Inflammatory macrophage (primary cell): ENCODE measurements around the gene PSME2.
A peak's percentile ranks its signal among the peaks of the same experiment; 100 is the strongest.

ENCODE experiments used
- DNase-seq, 2 donors: peaks; one replicate each; pipeline ENCODE4 v3.0.0-alpha.2; 2020 to 2022

PSME2 gene

DNA sequence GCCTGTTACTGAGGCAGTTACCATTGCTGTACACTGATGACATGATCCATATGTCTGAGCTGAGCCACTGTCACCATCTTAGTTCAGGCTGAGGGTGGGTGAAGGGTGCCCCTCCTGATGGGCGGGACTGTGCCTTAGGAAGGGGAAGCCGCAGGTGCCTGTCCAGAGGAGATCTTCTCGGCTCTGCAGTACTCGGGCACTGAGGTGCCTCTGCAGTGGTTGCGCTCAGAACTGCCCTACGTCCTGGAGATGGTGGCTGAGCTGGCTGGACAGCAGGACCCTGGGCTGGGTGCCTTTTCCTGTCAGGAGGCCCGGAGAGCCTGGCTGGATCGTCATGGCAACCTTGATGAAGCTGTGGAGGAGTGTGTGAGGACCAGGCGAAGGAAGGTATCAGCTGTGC is 4.6 kb upstream of the PSME2 start:
- DNase-seq = no peak

DNA sequence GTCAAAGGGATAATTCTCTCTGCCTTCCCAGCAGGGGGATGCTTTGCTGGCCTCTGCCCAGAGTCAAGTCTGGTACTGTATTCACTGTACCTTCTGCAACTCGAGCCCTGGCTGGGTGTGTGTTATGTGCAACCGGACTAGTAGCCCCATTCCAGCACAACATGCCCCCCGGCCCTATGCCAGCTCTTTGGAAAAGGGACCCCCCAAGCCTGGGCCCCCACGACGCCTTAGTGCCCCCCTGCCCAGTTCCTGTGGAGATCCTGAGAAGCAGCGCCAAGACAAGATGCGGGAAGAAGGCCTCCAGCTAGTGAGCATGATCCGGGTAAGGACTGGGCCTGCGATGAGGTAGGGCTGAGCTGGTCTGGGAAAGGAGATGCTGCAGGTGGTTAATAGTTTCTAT is 4.2 kb upstream of the PSME2 start:
- no peak for DNase-seq

DNA sequence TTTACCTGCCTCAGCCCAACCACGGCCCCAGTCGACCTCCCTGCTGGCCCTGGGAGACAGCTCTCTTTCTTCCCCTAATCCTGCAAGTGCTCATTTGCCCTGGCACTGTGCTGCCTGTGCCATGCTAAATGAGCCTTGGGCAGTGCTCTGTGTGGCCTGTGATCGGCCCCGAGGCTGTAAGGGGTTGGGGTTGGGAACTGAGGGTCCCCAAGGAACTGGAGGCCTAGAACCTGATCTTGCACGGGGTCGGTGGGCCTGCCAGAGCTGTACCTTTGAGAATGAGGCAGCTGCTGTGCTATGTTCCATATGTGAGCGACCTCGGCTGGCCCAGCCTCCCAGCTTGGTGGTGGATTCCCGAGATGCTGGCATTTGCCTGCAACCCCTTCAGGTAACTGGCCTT is 3.7 kb upstream of the PSME2 start:
- DNase-seq = no peak

DNA sequence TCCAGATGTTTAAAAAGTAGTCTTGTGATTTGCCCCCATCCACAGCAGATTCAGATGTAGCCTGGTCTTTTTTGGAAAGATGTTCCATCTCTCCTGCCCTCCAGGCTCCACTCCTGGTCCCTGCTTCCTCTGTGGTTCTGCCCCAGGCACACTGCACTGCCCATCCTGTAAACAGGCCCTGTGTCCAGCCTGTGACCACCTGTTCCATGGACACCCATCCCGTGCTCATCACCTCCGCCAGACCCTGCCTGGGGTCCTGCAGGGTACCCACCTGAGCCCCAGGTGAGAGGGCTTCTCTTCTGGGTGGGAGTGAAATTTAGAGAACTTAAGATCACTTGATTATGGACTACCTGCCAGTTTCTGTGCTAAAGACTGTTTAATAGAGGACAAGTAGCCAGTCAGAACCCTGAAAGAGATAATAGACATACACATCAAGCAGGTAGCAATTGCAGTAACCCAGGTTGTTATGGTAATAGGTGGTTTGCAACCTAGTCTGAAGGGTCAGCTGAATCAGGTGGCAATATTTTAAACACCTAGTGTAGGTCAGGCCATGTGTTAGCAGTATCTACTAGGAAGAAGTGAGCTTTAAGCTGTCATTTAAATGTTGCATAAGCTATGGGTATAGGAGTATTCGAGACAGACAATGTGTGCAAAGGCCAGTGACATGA is 3.0 kb upstream of the PSME2 start:
- DNase-seq = no peak

DNA sequence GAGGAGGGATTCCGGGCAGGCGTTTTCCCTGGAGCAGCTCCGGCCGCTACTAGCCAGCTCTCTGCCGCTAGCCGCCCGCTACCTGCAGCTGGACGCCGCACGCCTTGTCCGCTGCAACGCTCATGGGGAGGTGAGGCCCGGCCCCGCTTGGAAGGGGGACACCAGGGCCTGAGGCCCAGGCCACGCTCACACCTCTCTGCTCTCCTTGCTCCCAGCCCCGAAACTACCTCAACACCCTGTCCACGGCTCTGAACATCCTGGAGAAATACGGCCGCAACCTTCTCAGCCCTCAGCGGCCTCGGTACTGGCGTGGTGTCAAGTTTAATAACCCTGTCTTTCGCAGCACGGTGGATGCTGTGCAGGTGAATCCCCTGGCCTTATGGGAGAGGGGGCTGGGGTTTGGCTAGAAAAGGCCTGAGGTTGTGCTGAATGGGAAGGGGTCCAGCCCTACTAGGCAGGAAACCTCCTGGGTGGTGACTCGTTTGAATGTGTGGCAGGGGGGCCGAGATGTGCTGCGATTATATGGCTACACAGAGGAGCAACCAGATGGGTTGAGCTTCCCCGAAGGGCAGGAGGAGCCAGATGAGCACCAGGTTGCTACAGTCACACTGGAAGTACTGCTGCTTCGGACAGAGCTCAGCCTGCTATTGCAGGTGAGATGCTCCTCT is 1.5 kb upstream of the PSME2 start:
- no peak for DNase-seq

DNA sequence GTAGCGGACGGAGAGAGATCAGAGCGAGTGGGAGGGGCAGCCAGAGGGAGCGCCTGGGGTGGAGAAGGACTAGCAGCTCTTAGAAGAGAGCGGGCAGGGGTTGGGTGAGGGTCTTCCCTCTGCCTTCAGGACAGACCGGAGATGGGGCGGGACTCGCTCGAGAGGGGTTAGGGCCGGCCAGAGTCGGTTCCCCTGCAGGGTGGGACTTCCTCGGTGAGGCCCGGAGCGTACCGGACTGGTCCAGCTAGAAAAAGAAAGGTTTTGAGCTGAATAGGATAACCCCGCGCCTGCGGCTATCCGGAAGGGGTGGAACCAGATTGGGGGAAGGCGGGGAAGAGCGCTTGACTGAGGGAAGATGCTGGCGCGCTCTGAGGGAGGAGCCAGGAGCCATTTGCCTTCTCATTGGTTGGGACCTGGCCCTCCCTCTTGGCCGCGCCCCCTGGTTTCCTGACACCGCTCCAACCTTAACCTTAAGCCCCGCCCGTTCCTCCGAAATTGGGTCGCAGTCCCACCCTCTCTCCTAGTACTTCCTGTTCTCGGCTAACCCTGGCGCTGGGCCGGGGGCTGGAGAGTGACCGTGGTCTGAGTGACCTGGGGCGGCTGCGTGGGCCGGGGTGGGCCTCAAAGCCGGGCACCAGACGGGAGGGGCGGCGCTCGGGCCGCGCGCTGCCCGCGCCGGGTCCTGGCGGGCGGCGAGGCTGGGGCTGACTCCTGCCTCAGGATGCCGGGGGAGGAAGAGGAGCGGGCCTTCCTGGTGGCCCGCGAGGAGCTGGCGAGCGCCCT is 759 bp upstream of the PSME2 start, which contains the start of gene RNF31:
TSS of gene RNF31 (plus strand) at position 521 of the 783 bp plus-strand sequence. CDS start at position 722, 201 bp downstream.
- peak; percentile 99 for DNase-seq

DNA sequence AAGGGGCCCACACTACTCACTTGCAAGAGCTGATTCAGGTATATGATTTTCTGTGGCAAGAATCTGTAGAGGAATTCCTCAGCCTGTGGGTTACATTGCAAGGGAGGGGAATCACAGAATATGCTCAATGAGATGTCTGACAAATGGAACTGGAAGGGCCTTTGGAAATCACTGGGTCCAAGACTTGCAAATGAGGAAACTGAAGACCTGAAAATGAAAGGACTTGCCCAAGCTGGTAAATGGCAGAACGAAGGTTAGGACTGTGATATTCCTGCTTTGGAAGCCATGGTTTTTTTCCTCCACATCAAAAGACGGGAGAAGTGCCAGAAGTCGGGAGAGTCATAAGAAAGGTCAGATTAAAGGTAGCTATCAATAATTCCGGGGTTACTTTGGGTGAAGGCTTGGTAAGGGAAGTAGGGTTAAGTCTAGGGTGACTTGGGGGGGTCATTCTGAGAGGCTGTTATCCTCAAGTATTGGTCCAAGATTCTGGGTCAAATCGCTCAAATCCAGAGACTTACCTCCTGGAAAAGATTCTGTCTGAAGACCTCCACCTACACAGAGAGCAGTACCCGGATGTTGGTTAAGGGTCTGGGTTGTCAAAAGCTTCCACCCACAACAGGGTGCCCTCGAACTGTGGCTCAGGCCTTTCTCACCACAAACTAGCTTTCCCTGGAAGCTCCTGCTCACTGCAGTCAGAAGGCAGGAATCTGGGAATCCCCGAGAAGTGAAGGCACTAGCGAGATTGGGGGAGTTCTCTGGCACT is 539 bp downstream of the PSME2 start:
- peak; percentile 24 to 39 for DNase-seq

DNA sequence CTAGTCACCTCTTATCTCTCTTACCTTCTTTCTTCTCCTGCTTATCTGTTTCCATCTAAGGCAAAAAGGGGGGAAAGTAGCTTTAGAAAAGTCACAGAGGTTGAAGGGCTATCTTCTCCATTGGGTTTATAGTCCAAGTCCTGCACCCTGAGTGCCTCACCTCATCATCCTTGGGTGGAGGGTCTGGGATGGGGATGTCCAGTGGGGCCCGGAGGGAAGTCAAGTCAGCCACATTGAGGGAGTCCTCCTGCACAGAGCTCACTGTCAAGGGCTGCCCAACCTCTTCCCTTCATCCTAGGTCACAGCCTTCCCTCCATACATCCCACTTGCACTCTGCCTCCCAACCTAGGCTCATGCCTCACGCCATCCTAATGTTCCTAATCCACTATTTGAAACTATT is 1.2 kb downstream of the PSME2 start:
- DNase-seq = no peak

DNA sequence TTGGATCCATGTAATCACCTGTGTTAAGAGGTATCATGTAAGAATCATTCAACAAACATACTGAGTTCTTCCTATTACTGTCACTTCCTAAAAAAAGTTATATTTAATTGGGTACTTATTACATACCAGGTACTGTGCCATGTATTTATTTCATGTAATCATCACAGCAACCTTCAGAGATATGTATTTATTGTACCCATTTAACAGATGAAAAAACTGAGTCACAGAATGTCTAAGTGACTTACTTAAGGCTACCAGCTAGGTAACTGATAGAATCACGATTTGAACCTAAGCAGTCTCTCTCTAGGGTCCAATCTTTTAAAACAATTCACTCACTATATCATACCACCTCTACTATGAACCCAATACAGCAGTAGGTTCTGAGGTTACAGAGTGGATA is 2.0 kb downstream of the PSME2 start:
- no peak for DNase-seq

DNA sequence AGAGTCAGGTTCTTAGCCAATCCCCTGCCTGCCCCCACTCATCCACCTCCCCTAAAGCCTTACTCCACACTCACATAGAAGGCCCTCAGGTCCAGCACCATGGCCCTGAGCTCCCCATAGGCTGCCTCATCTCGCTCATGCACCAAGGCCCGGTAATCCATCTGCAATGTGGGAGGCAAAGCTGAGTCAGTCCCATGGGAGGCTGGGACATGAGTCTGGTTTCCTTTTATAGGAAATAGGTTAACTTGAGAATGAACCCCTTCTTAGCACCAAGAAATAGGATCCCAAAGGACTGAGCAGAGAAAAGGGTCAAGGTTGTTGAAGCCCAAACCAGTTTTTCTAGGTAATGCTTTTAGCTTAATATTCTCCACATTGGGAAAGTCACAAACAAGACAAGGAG is 2.9 kb downstream of the PSME2 start:
- peak in 1 of 2 donors; percentile 24 for DNase-seq

DNA sequence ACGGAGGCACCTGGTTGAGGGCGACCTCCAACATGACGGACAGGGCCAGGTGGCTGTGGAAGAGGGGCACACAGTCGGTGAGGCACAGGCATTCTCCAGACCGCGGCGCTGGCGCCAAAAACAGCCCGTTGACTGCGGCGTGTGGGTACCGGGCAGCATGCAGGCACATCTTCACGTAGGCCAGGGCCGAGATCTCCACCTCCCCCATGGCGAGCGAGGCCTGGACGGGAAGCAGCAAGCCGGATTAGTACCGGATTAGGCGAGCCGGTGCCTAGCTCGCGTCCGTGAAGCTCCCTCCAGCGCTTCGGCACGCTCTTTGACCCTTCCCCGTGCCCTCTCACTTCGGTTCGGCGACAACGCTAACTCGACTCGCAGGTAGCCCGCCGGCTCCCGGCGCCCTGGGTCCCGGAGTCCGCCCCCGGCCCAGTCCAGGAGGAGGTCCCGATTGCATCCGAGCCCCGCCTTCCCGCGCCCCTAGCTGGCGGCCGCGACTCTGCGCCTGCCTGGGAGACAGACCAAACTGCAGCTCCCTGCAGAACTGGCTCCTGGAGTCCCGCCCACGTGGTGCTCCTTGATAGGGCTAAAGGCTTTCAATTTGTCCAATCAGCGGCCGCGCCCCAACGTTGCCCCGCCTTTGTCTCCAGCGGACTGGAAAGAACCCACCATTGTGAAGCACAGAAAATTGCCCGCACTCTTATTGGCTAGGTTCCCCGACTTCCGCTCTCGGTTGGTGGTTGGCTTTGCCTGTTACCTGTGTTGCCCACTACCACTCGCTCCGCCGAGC is 5.1 kb downstream of the PSME2 start, which contains the start of gene EMC9:
TSS of gene EMC9 (minus strand) at position 495 of the 784 bp plus-strand sequence. CDS start at position 208, 287 bp downstream.
- peak; percentile 100 for DNase-seq

DNA sequence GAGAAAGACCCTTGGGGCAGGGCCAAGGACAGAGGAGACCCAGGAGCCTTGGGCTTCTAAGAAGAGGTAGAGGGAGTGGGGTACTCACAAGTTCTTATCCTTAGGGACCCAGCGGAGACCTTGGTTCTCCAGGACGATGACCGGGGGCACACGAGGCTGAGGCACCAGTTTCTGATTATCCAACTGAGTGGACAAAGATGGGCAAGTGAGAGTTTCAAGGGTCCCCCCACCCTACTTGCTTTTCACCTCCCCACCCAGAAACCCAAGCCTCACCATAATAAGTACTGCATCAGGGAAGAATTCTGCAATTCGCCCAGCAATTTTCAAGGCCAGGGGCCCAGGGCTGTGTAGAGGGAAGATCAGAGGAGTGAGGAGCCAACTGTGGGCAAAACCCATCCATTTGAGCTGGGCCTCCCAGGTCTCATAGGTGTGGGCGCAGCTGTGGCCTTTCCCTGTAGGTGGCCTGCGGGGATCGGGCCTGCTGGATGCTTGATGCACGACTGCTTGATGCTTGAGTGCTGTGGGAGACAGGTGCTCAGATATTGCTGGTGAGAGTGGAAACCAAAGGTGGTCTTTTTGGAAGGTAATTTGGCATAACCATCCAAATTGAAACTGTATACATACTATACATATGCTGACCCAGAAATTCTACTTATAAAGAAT is 7.0 kb downstream of the PSME2 start:
- no peak for DNase-seq

DNA sequence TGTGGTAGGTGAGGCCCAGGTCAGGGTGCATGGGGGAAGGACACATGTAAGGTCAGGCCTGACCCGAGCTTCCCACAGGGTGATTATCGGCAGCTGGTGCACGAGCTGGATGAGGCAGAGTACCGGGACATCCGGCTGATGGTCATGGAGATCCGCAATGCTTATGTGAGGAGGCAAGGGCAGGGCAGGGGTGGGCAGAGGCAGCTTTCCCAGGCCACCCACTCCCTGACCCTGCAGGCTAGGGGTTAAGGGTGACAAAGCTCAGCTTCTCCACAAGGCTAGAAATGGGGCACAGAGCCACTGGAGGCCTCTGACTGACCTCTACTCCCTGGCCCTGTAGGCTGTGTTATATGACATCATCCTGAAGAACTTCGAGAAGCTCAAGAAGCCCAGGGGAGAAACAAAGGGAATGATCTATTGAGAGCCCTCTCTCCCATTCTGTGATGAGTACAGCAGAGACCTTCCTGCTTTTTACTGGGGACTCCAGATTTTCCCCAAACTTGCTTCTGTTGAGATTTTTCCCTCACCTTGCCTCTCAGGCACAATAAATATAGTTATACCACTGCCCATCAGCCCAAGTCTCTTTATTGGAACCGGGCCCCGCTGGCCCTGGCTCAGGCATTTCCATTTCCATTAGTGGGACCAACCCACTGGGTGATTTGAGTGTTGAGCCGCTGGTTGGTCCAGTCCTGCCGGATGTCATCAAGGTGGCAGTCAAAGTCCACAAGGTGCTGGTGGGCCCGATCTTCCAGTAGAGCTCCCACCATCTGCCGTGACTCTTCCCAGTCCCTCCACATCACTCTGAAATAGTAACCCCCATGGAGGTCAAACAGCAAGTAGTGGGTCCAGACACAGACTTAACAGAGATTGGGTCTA is 7.8 kb downstream of the PSME2 start:
- peak in 1 of 2 donors; percentile 25 for DNase-seq

DNA sequence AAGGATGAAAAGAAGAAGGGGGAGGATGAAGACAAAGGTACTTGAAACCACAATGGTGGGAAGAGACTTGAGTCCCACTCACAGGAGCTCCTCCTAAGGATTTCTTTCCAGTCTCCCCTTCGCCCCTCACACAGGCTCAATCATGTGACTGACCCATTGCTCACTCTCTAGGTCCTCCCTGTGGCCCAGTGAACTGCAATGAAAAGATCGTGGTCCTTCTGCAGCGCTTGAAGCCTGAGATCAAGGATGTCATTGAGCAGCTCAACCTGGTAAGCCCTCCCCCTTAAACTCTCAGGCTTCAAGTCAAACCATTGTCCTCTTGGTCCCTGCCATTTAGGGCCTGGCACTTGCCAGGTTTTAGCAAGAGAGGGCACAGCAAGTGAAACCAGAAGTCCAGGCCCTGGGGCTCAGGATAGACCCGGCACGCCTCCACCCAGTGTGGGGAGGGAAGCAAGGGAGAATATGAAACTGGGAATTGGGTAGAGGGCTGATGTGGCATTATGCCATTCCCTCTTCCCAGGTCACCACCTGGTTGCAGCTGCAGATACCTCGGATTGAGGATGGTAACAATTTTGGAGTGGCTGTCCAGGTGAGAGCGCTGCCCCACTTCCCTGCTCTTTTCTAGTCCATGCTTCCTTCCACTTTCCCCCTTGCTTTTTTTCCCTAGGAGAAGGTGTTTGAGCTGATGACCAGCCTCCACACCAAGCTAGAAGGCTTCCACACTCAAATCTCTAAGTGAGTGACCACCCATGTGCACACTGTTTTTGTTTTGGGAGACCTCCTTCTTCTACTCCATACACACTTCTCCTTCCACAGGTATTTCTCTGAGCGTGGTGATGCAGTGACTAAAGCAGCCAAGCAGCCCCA is 8.6 kb downstream of the PSME2 start:
- DNase-seq = no peak

DNA sequence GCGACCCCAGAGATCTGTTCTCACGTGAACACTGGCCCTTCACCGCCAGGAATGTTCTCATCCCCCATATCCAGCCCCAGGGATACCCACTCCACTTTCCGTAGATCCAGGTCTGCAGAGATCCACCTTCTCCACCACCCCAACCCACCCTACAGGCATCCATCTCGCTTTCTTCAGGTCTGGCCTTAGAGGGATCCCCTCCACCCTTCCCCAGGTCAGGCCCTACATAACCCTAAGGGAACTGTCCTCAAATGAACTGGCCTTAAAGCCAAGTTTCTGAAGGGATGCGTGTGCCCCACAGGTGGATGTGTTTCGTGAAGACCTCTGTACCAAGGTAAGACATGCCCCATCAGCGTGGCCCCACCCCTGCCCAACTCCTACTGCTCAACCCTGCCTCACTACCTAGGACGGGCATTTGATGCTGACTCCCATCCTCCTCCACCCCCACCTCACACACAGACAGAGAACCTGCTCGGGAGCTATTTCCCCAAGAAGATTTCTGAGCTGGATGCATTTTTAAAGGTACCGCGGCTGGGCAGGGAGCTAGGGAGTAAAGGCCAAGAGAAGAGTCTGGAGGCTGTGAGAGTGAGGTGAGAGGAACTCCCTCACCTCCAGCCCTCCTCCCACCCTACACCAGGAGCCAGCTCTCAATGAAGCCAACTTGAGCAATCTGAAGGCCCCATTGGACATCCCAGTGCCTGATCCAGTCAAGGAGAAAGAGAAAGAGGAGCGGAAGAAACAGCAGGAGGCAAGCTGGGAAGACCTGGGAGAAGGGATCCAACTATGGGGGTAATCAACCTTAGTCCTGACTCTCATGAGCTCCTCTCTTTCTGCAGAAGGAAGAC is 9.5 kb downstream of the PSME2 start:
- no peak for DNase-seq

DNA sequence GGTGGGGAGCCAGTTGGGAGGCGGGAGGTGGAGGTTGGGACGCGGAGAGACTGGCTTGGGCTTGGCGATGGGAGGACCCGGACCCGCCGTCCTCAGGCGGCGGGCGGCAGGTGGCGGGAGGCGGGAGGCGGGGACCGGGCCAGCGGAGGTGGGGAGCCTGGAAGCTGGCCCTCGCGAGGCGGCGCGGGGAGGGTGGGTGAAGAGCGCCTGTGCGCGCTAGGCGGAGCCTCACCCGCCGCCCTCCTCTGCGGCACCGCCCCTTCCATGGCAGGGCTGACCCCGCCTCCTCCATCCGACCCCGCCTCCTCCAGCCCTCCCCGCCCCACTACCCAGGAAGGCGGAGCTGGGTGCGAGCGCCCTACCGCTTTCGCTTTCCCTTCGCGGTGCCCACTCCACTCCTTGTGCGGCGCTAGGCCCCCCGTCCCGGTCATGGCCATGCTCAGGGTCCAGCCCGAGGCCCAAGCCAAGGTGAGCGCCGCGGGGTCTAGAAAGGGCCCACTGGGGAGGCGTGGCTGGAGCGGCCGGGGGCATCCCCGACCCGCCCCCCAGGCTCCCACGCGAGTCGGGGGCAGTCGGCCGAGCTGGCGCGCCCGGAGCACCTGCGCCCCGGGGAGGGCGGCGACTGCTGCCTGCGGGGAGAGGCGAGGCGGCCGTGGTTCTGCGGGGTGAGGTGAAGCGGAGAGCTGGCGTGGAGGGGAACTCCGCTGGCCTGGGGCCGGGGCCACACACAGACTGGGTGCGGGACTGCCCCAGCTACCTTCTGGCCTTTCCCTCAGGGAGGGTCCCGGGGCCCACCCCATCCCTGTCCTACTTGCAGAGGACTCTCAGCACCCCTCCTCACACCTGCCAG is 10.4 kb downstream of the PSME2 start, which contains the start of gene PSME1:
TSS of gene PSME1 (plus strand) at position 361 of the 850 bp plus-strand sequence. CDS start at position 430, 69 bp downstream.
- peak; percentile 92 to 93 for DNase-seq

DNA sequence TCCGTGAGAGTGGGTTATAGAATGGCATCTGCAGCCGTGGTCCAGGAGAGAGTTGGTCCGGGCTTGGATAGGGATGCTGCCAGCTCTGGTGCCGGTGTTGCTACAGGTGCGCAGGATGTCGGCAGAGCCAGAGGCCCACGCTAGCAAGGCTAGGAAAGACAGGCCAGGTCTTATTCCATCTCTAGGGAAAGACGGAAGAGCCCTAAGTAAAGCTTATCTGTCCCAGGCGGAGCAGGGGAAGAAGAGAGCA is 10.9 kb downstream of the PSME2 start:
- DNase-seq = no peak
